IMR-90 (cell line): ENCODE measurements around the gene TK1.

Experiments
- CEBPB ChIP-seq: IDR thresholded peaks from 2 replicates; pipeline ENCODE4 v1.6.1; 2012; ENCODE audit warnings: low read depth, low read length, improper control_type of control experiment
- CHD1 ChIP-seq: IDR thresholded peaks from 2 replicates; pipeline ENCODE4 v1.6.1; 2012; ENCODE audit warnings: low read depth, low read length, improper control_type of control experiment
- MXI1 ChIP-seq: IDR thresholded peaks from 2 replicates; pipeline ENCODE4 v1.6.1; 2012; ENCODE audit warnings: low read depth, mild to moderate bottlenecking, low read length, moderate library complexity, borderline replicate concordance
- POLR2A ChIP-seq: IDR thresholded peaks from 2 replicates; pipeline ENCODE4 v1.6.1; 2012; ENCODE audit warnings: mild to moderate bottlenecking, low read depth, low read length
- RCOR1 ChIP-seq: IDR thresholded peaks from 2 replicates; pipeline ENCODE4 v1.6.1; 2012; ENCODE audit warnings: mild to moderate bottlenecking, low read length, improper control_type of control experiment; ENCODE audit not compliant: insufficient replicate concordance
- SMC3 ChIP-seq: fragments of 150-350 bp; IDR thresholded peaks from 2 replicates; pipeline ENCODE4 v1.6.1; 2016; ENCODE audit warnings: low read depth, mild to moderate bottlenecking, antibody characterized with exemption, low read length, moderate library complexity
- TF ChIP-seq, protein P1 (sequence below): conservative IDR thresholded peaks from 2 replicates; pipeline ENCODE4 v1.5.1; 2012; ENCODE audit warnings: mild to moderate bottlenecking, low read depth, low read length, improper control_type of control experiment

DNA sequence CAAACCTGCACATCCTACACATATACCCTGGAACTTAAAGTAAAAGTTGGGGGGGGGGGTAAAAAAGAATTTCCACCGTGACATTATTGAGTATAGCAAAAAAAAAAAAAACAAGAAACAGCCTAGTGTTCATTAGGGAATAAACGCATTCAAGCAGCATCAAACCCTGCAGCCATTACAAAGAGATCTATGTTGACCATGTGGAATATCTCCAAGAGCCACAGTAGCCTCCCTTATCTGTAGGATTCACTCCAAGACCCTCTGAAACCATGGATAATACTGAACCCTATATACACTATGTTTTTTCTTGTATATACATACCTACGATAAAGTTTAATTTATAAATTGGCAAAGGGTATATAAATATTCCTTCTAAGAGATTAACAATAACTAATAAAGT lies 21.6 kb upstream of the TK1 start:
- TF ChIP-seq POLR2A (no peak), CEBPB (no peak), RCOR1 (no peak), SMC3 (no peak), MXI1 (no peak), CHD1 (no peak)
- TF ChIP-seq, protein P1, sequence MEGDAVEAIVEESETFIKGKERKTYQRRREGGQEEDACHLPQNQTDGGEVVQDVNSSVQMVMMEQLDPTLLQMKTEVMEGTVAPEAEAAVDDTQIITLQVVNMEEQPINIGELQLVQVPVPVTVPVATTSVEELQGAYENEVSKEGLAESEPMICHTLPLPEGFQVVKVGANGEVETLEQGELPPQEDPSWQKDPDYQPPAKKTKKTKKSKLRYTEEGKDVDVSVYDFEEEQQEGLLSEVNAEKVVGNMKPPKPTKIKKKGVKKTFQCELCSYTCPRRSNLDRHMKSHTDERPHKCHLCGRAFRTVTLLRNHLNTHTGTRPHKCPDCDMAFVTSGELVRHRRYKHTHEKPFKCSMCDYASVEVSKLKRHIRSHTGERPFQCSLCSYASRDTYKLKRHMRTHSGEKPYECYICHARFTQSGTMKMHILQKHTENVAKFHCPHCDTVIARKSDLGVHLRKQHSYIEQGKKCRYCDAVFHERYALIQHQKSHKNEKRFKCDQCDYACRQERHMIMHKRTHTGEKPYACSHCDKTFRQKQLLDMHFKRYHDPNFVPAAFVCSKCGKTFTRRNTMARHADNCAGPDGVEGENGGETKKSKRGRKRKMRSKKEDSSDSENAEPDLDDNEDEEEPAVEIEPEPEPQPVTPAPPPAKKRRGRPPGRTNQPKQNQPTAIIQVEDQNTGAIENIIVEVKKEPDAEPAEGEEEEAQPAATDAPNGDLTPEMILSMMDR, result no peak
